Heart right ventricle (tissue), 16 donors: ENCODE data around the gene PODXL2. TPM values are rescaled to one million over a fixed set of nuclear protein-coding genes. Genes with fewer than 3 reads are reported as not detected.

Source experiments
- ATAC-seq, 8 donors: fragments of 200-7000 bp; cut with Tn5 transposase; one replicate each; pipeline ENCODE4 v1.9.1; 2020; ENCODE audit warnings: mild to moderate bottlenecking in 8 of 8, moderate library complexity in 8 of 8, moderate number of reproducible peaks in 1 of 8
- DNase-seq, 2 donors: peaks; one replicate each; pipeline ENCODE4 v3.0.0-alpha.2; 2020
- H3K27ac ChIP-seq, 10 donors: fragments of 200-600 bp; sonication (generic) in 2 of 10; one replicate each; pipeline versions ENCODE4 v1.5.0 to v1.8.0; 2020 to 2022; ENCODE audit warnings: mild to moderate bottlenecking in 3 of 10
- H3K27me3 ChIP-seq, 7 donors: fragments of 200-600 bp; one replicate each; pipeline ENCODE4 v1.8.0; 2021 to 2022; ENCODE audit warnings: mild to moderate bottlenecking in 2 of 7
- H3K36me3 ChIP-seq, 9 donors: fragments of 200-600 bp; sonication (generic) in 1 of 9; one replicate each; pipeline versions ENCODE4 v1.5.0 to v1.8.0; 2020 to 2022; ENCODE audit warnings: mild to moderate bottlenecking in 2 of 9
- H3K4me1 ChIP-seq, 9 donors: fragments of 200-600 bp; sonication (generic) in 1 of 9; one replicate each; pipeline versions ENCODE4 v1.5.0 to v1.8.0; 2020 to 2022; ENCODE audit warnings: mild to moderate bottlenecking in 4 of 9
- H3K4me3 ChIP-seq, 10 donors: fragments of 200-600 bp; sonication (generic) in 2 of 10; one replicate each; pipeline versions ENCODE4 v1.5.0 to v1.8.0; 2020 to 2022; ENCODE audit warnings: mild to moderate bottlenecking in 7 of 10, moderate library complexity in 2 of 10
- H3K9me3 ChIP-seq, 11 donors: fragments of 200-600 bp in 10 of 11; sonication (generic) in 2 of 11; one replicate each; pipeline versions ENCODE4 v1.5.0 to v1.8.0; 2013 to 2022; ENCODE audit warnings: mild to moderate bottlenecking in 2 of 11, control low read depth in 1 of 11, moderate library complexity in 1 of 11
- CTCF ChIP-seq, 9 donors: fragments of 200-600 bp; sonication (generic) in 2 of 9; IDR thresholded peaks; one replicate each; pipeline versions ENCODE4 v1.5.0 to v1.8.0; 2021 to 2022; ENCODE audit warnings: antibody characterized with exemption in 9 of 9, mild to moderate bottlenecking in 5 of 9, moderate library complexity in 1 of 9
- WGBS, 2 donors: extraction: QIAGEN DNeasy Blood & Tissue Kit; methylation state at CpG; one replicate each; pipeline ENCODE4 v1.1.7; 2013; ENCODE audit warnings: inconsistent platforms in 1 of 2; 5-methylcytosine and 5-hydroxymethylcytosine counted together
- intact Hi-C, 10 donors: fragments of 100-400 bp; cut with DNase I; formaldehyde crosslinking; loops; one replicate each; pipeline versions ENCODE4 v1.11.1 to v1.14.2; 2022
- polyA plus RNA-seq, 2 donors: library from polyadenylated mRNA; stranded (reverse); fragments of 200-250 nt; gene quantifications; one replicate each; pipeline ENCODE4 v1.2.3, GENCODE V29; 2013
- total RNA-seq, 10 donors: library from RNA; stranded (reverse); fragmentation: NEBNext Ultra II Directional in 3 of 10; extraction: Animal tissue kit (Norgen Biotek cat#: 25700) in 3 of 10; gene quantifications; one replicate each; pipeline versions ENCODE4 v1.2.1 to v1.2.4, GENCODE V29; 2021 to 2023
- donor health status: Arrhythmogenic right ventricular cardiomyopathy.
- donor health status: ischemic (EF 13 %, LVEDD 7.1; RV severe dilation, severe dysfunction).
- donor health status: healthy with polysubstance abuse.
- donor health status: DM: no; HTN: yes; CAD: no.
- donor health status: DM: no; HTN: no; CAD: no.
- donor health status: ischemic (EF 25% LVEDD 6.9; RV normal size, moderate dysfunction).
- donor health status: ischemic (EF 25% LVEDD 5.7; RV mildly dilated, moderate dysfunction).
- donor health status: healthy.
- donor health status: DM: yes; HTN: yes; CAD: no.
- donor health status: Ischemic cardiomyopathy.
- donor health status: ischemic (EF 35%, LVEDD 5.7; RV mildly dilated, moderate dysfunction).
- donor health status: nonischemic (EF 11% LVEDD 7.7; RV severe dilation, severe dysfunction).
- donor health status: DM: yes; HTN: yes; CAD: no.
- donor health status: PGD.
- donor health status: ischemic (EF 29% LVEDD 5.4; RV normal size, mild dysfunction).
- donor health status: nonischemic (EF 23%, LVEDD 6.1; RV moderate dilation, normal function).

The PODXL2 gene
- total and polyA plus RNA-seq, 12 donors = 0.42 to 4.0 (median 1.5) TPM

- H3K27ac ChIP-seq = no peak overlapping the region
- no peak for TF ChIP-seq CTCF (IDR thresholded peaks at IDR 0.05)
- intact Hi-C loops = no loop called here
- H3K9me3 ChIP-seq = no peaks in the 10 kb centered on the region
- H3K27me3 ChIP-seq = peaks cover 0 to 36% (median 21%) of the 10 kb centered on the region in 7 donors
- H3K4me3 ChIP-seq = peak overlapping the region in 1 of 10 donors; percentile 14
- WGBS, 2 donors = 61 to 66% methylated on average over 4 of the region's 4 CpGs
- ATAC-seq = no peak
- peaks cover 6 to 17% (median 10%) of the 10 kb centered on the region in 9 donors for H3K4me1 ChIP-seq
- DNase-seq = no peak
- H3K36me3 ChIP-seq = no peaks in the 10 kb centered on the region
Measured at GRCh38 chr3:127628426-127628787, 578 bp upstream of the PODXL2 start.

GRCh38 chr3:127629467-127630403, 750 bp downstream of the PODXL2 start:
- no peaks in the 10 kb centered on the region for H3K36me3 ChIP-seq
- H3K27ac ChIP-seq = no peak overlapping the region
- DNase-seq (no peak), ATAC-seq (peak in 5 of 8 donors; percentile 2 to 53 (median 19))
- no peak for TF ChIP-seq CTCF (IDR thresholded peaks at IDR 0.05)
- H3K9me3 ChIP-seq = no peaks in the 10 kb centered on the region
- peaks cover 0 to 36% (median 23%) of the 10 kb centered on the region in 7 donors for H3K27me3 ChIP-seq
- H3K4me3 ChIP-seq = peak overlapping the region; percentile 21 to 62 (median 53)
- peaks cover 6 to 17% (median 10%) of the 10 kb centered on the region in 9 donors for H3K4me1 ChIP-seq
- 21 to 30% methylated on average over 54 to 65 of the region's 65 CpGs for WGBS, 2 donors
- intact Hi-C loops = no loop called here

- Histone ChIP-seq H3K4me1 (peaks cover 6 to 17% (median 10%) of the 10 kb centered on the region in 9 donors), H3K36me3 (no peaks in the 10 kb centered on the region), H3K27ac (no peak overlapping the region), H3K4me3 (no peak overlapping the region), H3K27me3 (peaks cover 0 to 36% (median 24%) of the 10 kb centered on the region in 7 donors), H3K9me3 (no peaks in the 10 kb centered on the region)
- no peak for TF ChIP-seq CTCF (IDR thresholded peaks at IDR 0.05)
- intact Hi-C loops = no loop called here
- WGBS, 2 donors = 78 to 85% methylated on average over 12 of the region's 12 CpGs
- DNase-seq (no peak), ATAC-seq (no peak)
Measured at GRCh38 chr3:127630811-127631714, 2.1 kb downstream of the PODXL2 start.
